Measurements from ENCODE around the gene SCIN. TPM values are rescaled to one million over a fixed set of nuclear protein-coding genes. Genes with fewer than 3 reads are reported as not detected.

Gene SCIN
- polyA plus RNA-seq, 1 donor (not counting 4 experiments of a cell fraction or from before 2014, with no cell fraction given): not detected

DNA sequence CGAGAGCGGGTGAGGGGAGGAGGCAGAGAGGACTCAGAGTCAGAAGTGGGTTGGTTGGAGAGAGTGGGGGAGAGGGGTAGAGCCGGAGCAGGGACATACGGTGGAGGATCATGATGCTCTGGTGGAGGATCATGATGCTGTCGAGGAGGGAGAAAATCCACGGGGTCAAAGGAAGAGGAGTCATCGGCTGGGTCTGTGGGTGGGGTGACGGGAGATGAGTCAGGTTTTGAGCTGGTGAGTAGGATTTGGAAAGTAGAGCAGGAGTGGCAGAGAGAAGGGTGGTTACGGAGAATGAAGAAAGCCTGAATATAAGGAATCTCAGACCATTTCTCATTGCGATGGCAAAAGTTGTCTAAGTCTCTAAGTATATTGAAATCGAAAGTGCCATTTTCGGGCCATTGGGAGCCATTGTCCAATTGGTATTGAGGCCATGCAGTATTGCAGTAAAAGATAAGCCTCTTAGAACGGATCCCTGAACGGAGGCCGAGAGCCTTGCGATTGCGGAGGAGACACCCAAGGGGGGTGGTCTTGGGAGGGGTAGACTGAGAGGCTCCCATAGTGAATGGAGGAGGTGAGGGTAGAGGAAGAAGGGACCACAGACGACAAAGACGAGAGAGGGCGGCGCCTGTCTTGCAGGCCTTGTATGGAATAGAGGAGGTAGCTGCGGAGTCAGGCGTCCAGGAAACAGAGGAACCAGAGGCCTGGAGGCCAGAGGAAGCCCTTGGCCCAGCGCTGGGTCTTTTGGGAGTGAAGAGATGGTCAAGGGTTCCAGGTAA, 23.8 kb downstream of the SCIN start:
- Histone ChIP-seq H3K27me3 (ENCODE audit: control insufficient read depth, extremely low read depth, insufficient read depth, low read length) (no peaks in the 10 kb centered on the region), H3K4me1 (ENCODE audit: control insufficient read depth, extremely low read depth, insufficient read depth, low read length) (no peaks in the 10 kb centered on the region), H2AFZ (ENCODE audit: control insufficient read depth, low read length) (no peak overlapping the region), H3K36me3 (ENCODE audit: control insufficient read depth in 2 of 2, extremely low read depth in 1 of 2, insufficient read depth in 2 of 2, low read length in 2 of 2) (no peaks in the 10 kb centered on the region), H3K79me2 (ENCODE audit: control insufficient read depth, insufficient read depth, low read length) (no peaks in the 10 kb centered on the region), H3K4me2 (ENCODE audit: control insufficient read depth, extremely low read depth, insufficient read depth, low read depth, low read length) (no peak overlapping the region), H4K20me1 (ENCODE audit: control insufficient read depth, extremely low read depth, insufficient read depth, low read length) (no peaks in the 10 kb centered on the region), H3K9ac (ENCODE audit: control insufficient read depth, extremely low read depth, insufficient read depth, low read length) (no peak overlapping the region), H3K4me3 (ENCODE audit: control insufficient read depth in 2 of 3, extremely low read depth in 1 of 3, insufficient read depth in 2 of 3, low read depth in 1 of 3, low read length in 3 of 3) (no peak overlapping the region), H3K9me1 (ENCODE audit: control insufficient read depth, extremely low read depth, insufficient read depth, low read length) (no peaks in the 10 kb centered on the region), H3K9me3 (ENCODE audit: control insufficient read depth, low read depth, low read length) (no peaks in the 10 kb centered on the region), H3K27ac (ENCODE audit: control insufficient read depth, insufficient read depth, low read length) (no peak overlapping the region)
- TF ChIP-seq, protein P1, sequence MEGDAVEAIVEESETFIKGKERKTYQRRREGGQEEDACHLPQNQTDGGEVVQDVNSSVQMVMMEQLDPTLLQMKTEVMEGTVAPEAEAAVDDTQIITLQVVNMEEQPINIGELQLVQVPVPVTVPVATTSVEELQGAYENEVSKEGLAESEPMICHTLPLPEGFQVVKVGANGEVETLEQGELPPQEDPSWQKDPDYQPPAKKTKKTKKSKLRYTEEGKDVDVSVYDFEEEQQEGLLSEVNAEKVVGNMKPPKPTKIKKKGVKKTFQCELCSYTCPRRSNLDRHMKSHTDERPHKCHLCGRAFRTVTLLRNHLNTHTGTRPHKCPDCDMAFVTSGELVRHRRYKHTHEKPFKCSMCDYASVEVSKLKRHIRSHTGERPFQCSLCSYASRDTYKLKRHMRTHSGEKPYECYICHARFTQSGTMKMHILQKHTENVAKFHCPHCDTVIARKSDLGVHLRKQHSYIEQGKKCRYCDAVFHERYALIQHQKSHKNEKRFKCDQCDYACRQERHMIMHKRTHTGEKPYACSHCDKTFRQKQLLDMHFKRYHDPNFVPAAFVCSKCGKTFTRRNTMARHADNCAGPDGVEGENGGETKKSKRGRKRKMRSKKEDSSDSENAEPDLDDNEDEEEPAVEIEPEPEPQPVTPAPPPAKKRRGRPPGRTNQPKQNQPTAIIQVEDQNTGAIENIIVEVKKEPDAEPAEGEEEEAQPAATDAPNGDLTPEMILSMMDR (optimal IDR thresholded peaks at IDR 0.05 in 1 of 3, IDR thresholded peaks at IDR 0.05 in 1 of 3, conservative IDR thresholded peaks at IDR 0.05 in 1 of 3; ENCODE audit: extremely low read depth in 1 of 3, insufficient read depth in 2 of 3, low read length in 3 of 3): no peak
- TF ChIP-seq EZH2 (IDR thresholded peaks at IDR 0.05; ENCODE audit: low read length): no peak
- FAIRE-seq (no peak), DNase-seq (ENCODE audit: low read depth, low spot score) (no peak)
- dilution Hi-C loops (cut with MboI; ENCODE audit: extremely low pct_ligation_motif_present, low sequenced_read_pairs): no loop called here

DNA sequence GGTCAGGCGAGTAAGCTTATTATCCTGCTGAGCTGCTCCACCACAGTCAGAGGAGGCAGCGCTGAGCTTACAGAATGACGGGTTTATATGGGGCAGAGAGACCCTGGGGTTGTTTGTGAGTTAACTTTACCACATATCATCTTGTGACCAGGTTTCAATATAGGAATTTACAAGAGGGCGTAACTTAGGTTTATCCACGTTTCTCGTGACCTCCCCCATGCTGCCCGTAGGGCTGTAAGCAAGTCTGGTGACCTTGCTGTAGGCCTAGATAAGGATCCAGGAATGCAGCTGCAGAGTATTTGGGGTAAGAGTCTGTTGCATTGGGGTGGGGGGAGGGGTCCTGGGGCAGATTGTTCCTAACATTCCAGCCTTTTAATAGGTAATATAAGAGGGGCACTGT, 24.6 kb downstream of the SCIN start:
- Histone ChIP-seq H3K79me2 (ENCODE audit: control insufficient read depth, insufficient read depth, low read length) (no peaks in the 10 kb centered on the region), H3K9me3 (ENCODE audit: control insufficient read depth, low read depth, low read length) (no peaks in the 10 kb centered on the region), H3K9ac (ENCODE audit: control insufficient read depth, extremely low read depth, insufficient read depth, low read length) (no peak overlapping the region), H3K9me1 (ENCODE audit: control insufficient read depth, extremely low read depth, insufficient read depth, low read length) (no peaks in the 10 kb centered on the region), H2AFZ (ENCODE audit: control insufficient read depth, low read length) (no peak overlapping the region), H3K4me3 (ENCODE audit: control insufficient read depth in 2 of 3, extremely low read depth in 1 of 3, insufficient read depth in 2 of 3, low read depth in 1 of 3, low read length in 3 of 3) (no peak overlapping the region), H3K36me3 (ENCODE audit: control insufficient read depth in 2 of 2, extremely low read depth in 1 of 2, insufficient read depth in 2 of 2, low read length in 2 of 2) (no peaks in the 10 kb centered on the region), H3K27me3 (ENCODE audit: control insufficient read depth, extremely low read depth, insufficient read depth, low read length) (no peaks in the 10 kb centered on the region), H3K4me1 (ENCODE audit: control insufficient read depth, extremely low read depth, insufficient read depth, low read length) (no peaks in the 10 kb centered on the region), H3K4me2 (ENCODE audit: control insufficient read depth, extremely low read depth, insufficient read depth, low read depth, low read length) (no peak overlapping the region), H3K27ac (ENCODE audit: control insufficient read depth, insufficient read depth, low read length) (no peak overlapping the region), H4K20me1 (ENCODE audit: control insufficient read depth, extremely low read depth, insufficient read depth, low read length) (no peaks in the 10 kb centered on the region)
- TF ChIP-seq, protein P1 (optimal IDR thresholded peaks at IDR 0.05 in 1 of 3, IDR thresholded peaks at IDR 0.05 in 1 of 3, conservative IDR thresholded peaks at IDR 0.05 in 1 of 3; ENCODE audit: extremely low read depth in 1 of 3, insufficient read depth in 2 of 3, low read length in 3 of 3): no peak
- no peak for TF ChIP-seq EZH2 (IDR thresholded peaks at IDR 0.05; ENCODE audit: low read length)
- dilution Hi-C loops (cut with MboI; ENCODE audit: extremely low pct_ligation_motif_present, low sequenced_read_pairs): no loop called here
- no peak for FAIRE-seq
- no peak for DNase-seq (ENCODE audit: low read depth, low spot score)
